ENCODE measurements around the gene SNN. TPM values are rescaled to one million over a fixed set of nuclear protein-coding genes. Genes with fewer than 3 reads are reported as not detected.

SNN gene
- total and polyA plus RNA-seq, 12 donors: 10.1 to 61.4 (median 35.9) TPM

GRCh38 chr16:11691771-11692170, 23.5 kb downstream of the SNN start:
- 92 to 94% methylated on average over 15 of the region's 15 CpGs for WGBS, 2 donors
- ATAC-seq (no peak), DNase-seq (no peak)
- no peak overlapping the region for H3K4me3 ChIP-seq
- H3K4me1 ChIP-seq: peaks cover 7 to 41% (median 33%) of the 10 kb centered on the region in 9 donors
- H3K27ac ChIP-seq: no peak overlapping the region
- peaks cover 0 to 100% (median 28%) of the 10 kb centered on the region in 9 donors for H3K36me3 ChIP-seq
- no peaks in the 10 kb centered on the region for H3K9me3 ChIP-seq
- no peak for TF ChIP-seq CTCF (IDR thresholded peaks at IDR 0.05)
- H3K27me3 ChIP-seq: no peaks in the 10 kb centered on the region
- intact Hi-C loops (cut with DNase I): no loop called here

- Histone ChIP-seq H3K27me3 (no peaks in the 10 kb centered on the region), H3K4me1 (peaks cover 7 to 37% (median 32%) of the 10 kb centered on the region in 9 donors), H3K36me3 (peaks cover 0 to 100% (median 28%) of the 10 kb centered on the region in 9 donors), H3K9me3 (no peaks in the 10 kb centered on the region), H3K4me3 (no peak overlapping the region), H3K27ac (no peak overlapping the region)
- DNase-seq (no peak), ATAC-seq (no peak)
- TF ChIP-seq CTCF (IDR thresholded peaks at IDR 0.05): no peak
- 86 to 87% methylated on average over 8 of the region's 8 CpGs for WGBS, 2 donors
- intact Hi-C loops (cut with DNase I): no loop called here
Observed at GRCh38 chr16:11692171-11692570, 23.9 kb downstream of the SNN start.

GRCh38 chr16:11692651-11693050, 24.4 kb downstream of the SNN start:
- Histone ChIP-seq H3K27ac (no peak overlapping the region), H3K27me3 (no peaks in the 10 kb centered on the region), H3K36me3 (peaks cover 0 to 100% (median 28%) of the 10 kb centered on the region in 9 donors), H3K9me3 (no peaks in the 10 kb centered on the region), H3K4me1 (peaks cover 7 to 32% (median 28%) of the 10 kb centered on the region in 9 donors), H3K4me3 (no peak overlapping the region)
- DNase-seq (no peak), ATAC-seq (peak in 3 of 8 donors; percentile 17 to 59 (median 34))
- WGBS, 2 donors: 76 to 80% methylated on average over 6 of the region's 6 CpGs
- no peak for TF ChIP-seq CTCF (IDR thresholded peaks at IDR 0.05)
- intact Hi-C loops (cut with DNase I): no loop called here

GRCh38 chr16:11696266-11697012, 28.2 kb downstream of the SNN start:
- 93 to 96% methylated on average over 12 of the region's 12 CpGs for WGBS, 2 donors
- H3K36me3 ChIP-seq: peaks cover 0 to 98% (median 33%) of the 10 kb centered on the region in 9 donors

More at GRCh38 chr16:11696266-11697012, 28.2 kb downstream of the SNN start:
- H3K4me3 ChIP-seq: no peak overlapping the region
- no peak overlapping the region for H3K27ac ChIP-seq
- TF ChIP-seq CTCF (IDR thresholded peaks at IDR 0.05): no peak
- no peak for ATAC-seq
- no peaks in the 10 kb centered on the region for H3K9me3 ChIP-seq
- intact Hi-C loops (cut with DNase I): no loop called here
- H3K4me1 ChIP-seq: peaks cover 0 to 12% (median 6%) of the 10 kb centered on the region in 9 donors
- H3K27me3 ChIP-seq: no peaks in the 10 kb centered on the region
- no peak for DNase-seq
